Caco-2 (cell line): ENCODE measurements around the gene ADARB1. TPM values are rescaled to one million over a fixed set of nuclear protein-coding genes. Genes with fewer than 3 reads are reported as not detected.

Experiments
- BruUV-seq: library from RNA; stranded (reverse); fragments of 400-500 nt; replicated peaks from 2 replicates; lab custom pipeline; 2021; lab: Mats Ljungman, UMichigan
- CTCF ChIA-PET: fragments of 300-600 bp; sonication (Branson Sonifier 250); formaldehyde crosslinking; loops from one replicate; lab custom pipeline; 2022; ENCODE audit warnings: antibody characterized with exemption; lab: Charles Lee
- POLR2A ChIA-PET: fragments of 300-600 bp; sonication (Branson Sonifier 250); formaldehyde crosslinking; loops from one replicate; lab custom pipeline; 2022; ENCODE audit warnings: antibody characterized with exemption; lab: Charles Lee
- DNase-seq, 2 experiments: peaks; one replicate each; pipeline versions ENCODE4 v3.0.0 to v3.0.0-alpha.2; 2020 to 2022
- H3K27me3 ChIP-seq: replicated peaks from 2 replicates; pipeline ENCODE4 v1.6.0; 2011; ENCODE audit warnings: low read length; ENCODE audit not compliant: control insufficient read depth, insufficient read depth
- H3K36me3 ChIP-seq: 2 replicates; pipeline ENCODE4 v1.5.1; 2011; ENCODE audit warnings: low read length; ENCODE audit not compliant: control insufficient read depth, insufficient read depth
- H3K4me1 ChIP-seq: fragments of 250-450 bp; sonication (Bioruptor Pico); 2 replicates; pipeline ENCODE4 v1.5.1; 2020; ENCODE audit warnings: mild to moderate bottlenecking
- H3K4me3 ChIP-seq: 2 replicates; pipeline ENCODE4 v1.5.1; 2011; ENCODE audit warnings: low read depth, mild to moderate bottlenecking, control low read depth, low read length
- H3K9me3 ChIP-seq: fragments of 250-450 bp; sonication (Bioruptor Pico); 2 replicates; pipeline ENCODE4 v1.5.1; 2020; ENCODE audit warnings: mild to moderate bottlenecking, moderate library complexity
- H3K27ac Mint-ChIP-seq: one replicate; pipeline ENCODE4 v1.8.0; 2022; ENCODE audit warnings: mixed read lengths; ENCODE audit not compliant: unreplicated experiment
- H3K27me3 Mint-ChIP-seq: one replicate; pipeline ENCODE4 v1.8.0; 2022; ENCODE audit warnings: mixed read lengths; ENCODE audit not compliant: insufficient read depth, unreplicated experiment
- H3K36me3 Mint-ChIP-seq: one replicate; pipeline ENCODE4 v1.8.0; 2022; ENCODE audit warnings: mild to moderate bottlenecking, mixed read lengths; ENCODE audit not compliant: insufficient read depth, unreplicated experiment
- H3K4me1 Mint-ChIP-seq: one replicate; pipeline ENCODE4 v1.8.0; 2022; ENCODE audit warnings: low read depth, mixed read lengths; ENCODE audit not compliant: unreplicated experiment
- H3K4me3 Mint-ChIP-seq: one replicate; pipeline ENCODE4 v1.8.0; 2022; ENCODE audit warnings: mild to moderate bottlenecking, moderate library complexity, mixed read lengths; ENCODE audit not compliant: unreplicated experiment
- H3K9me3 Mint-ChIP-seq: one replicate; pipeline ENCODE4 v1.8.0; 2022; ENCODE audit warnings: mixed read lengths; ENCODE audit not compliant: unreplicated experiment
- intact Hi-C: fragments of 100-400 bp; cut with micrococcal nuclease; formaldehyde crosslinking; loops from one replicate; pipeline ENCODE4 v1.10.0; 2022; ENCODE audit not compliant: unreplicated experiment
- total RNA-seq: library from RNA; stranded (reverse); gene quantifications from 2 replicates; pipeline ENCODE4 v1.2.3, GENCODE V29; 2022
- TF ChIP-seq, protein P1 (sequence below), 2 experiments: fragments of 200-600 bp in 1 of 2; IDR thresholded peaks; 1 replicate in 1 of 2; 2 replicates in 1 of 2; pipeline versions ENCODE4 v1.5.1 to v1.8.0; 2011 to 2022; ENCODE audit warnings: antibody characterized with exemption in 1 of 2, control low read depth in 1 of 2, inconsistent platforms in 1 of 2, low read depth in 1 of 2, low read length in 1 of 2, mild to moderate bottlenecking in 1 of 2, moderate library complexity in 1 of 2; ENCODE audit not compliant: insufficient read depth in 1 of 2, severe bottlenecking in 1 of 2, unreplicated experiment in 1 of 2

Gene ADARB1
- total RNA-seq, 1 experiment from 2014 or later, result 25.4 TPM

DNA sequence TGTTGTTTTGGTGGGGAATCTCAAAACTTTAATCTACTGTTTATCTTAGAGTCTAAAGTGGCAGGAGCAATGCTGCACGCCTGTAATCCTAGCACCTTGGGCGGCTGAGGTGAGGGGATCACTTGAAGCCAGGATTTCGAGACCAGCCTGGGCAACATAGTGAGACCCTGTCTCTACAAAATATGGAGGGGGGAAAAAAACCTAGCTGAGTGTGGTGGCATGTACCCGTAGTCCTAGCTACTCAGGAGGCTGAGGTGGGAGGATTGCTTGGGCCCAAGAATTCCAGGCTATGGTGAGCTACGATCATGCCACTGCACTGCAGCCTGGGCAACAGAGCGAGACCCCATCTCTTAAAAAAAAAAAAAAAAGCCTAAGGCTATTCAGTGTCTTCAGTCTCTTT, 175.2 kb downstream of the ADARB1 start:
- H3K36me3 Mint-ChIP-seq, result no peaks in the 10 kb centered on the region
- no peaks in the 10 kb centered on the region for H3K27me3 Mint-ChIP-seq
- Histone ChIP-seq H3K27me3 (no peaks in the 10 kb centered on the region), H3K4me1 (no peaks in the 10 kb centered on the region), H3K4me3 (no peak overlapping the region), H3K36me3 (no peaks in the 10 kb centered on the region), H3K9me3 (no peaks in the 10 kb centered on the region)
- peaks cover 2% of the 10 kb centered on the region for H3K9me3 Mint-ChIP-seq
- H3K4me3 Mint-ChIP-seq, result no peak overlapping the region
- no TSS peak for BruUV-seq
- H3K4me1 Mint-ChIP-seq, result no peaks in the 10 kb centered on the region
- DNase-seq, result no peak
- H3K27ac Mint-ChIP-seq, result no peak overlapping the region
- ChIA-PET POLR2A (no interaction called here), CTCF (no interaction called here)
- TF ChIP-seq, protein P1, sequence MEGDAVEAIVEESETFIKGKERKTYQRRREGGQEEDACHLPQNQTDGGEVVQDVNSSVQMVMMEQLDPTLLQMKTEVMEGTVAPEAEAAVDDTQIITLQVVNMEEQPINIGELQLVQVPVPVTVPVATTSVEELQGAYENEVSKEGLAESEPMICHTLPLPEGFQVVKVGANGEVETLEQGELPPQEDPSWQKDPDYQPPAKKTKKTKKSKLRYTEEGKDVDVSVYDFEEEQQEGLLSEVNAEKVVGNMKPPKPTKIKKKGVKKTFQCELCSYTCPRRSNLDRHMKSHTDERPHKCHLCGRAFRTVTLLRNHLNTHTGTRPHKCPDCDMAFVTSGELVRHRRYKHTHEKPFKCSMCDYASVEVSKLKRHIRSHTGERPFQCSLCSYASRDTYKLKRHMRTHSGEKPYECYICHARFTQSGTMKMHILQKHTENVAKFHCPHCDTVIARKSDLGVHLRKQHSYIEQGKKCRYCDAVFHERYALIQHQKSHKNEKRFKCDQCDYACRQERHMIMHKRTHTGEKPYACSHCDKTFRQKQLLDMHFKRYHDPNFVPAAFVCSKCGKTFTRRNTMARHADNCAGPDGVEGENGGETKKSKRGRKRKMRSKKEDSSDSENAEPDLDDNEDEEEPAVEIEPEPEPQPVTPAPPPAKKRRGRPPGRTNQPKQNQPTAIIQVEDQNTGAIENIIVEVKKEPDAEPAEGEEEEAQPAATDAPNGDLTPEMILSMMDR (IDR thresholded peaks at IDR 0.05; ENCODE audit: insufficient read depth in 1 of 2, low read depth in 1 of 2, low read length in 1 of 2, severe bottlenecking in 1 of 2, unreplicated experiment in 1 of 2), result no peak
- intact Hi-C loops, result no loop called here

DNA sequence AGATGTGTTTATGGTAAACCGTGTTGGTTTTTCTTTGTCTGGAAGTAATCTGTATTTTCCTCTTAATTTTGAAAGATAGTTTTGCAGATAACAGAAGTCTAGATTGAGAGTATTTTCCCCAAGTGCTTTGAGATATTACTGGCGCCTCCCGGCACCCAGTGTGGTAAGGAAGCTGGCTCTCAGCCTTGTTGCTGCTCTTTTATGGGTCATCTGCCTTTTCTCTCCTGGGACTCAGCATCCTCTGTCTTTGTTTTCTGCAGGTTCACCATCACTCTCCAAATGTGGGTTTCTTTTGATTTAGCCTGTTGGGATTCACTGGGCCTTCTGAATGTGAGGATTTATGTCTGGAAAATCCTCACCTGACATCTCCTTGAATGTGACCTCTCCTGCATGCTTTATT, 175.9 kb downstream of the ADARB1 start:
- no peaks in the 10 kb centered on the region for H3K4me1 Mint-ChIP-seq
- no peak for DNase-seq
- H3K4me3 Mint-ChIP-seq, result no peak overlapping the region

DNA sequence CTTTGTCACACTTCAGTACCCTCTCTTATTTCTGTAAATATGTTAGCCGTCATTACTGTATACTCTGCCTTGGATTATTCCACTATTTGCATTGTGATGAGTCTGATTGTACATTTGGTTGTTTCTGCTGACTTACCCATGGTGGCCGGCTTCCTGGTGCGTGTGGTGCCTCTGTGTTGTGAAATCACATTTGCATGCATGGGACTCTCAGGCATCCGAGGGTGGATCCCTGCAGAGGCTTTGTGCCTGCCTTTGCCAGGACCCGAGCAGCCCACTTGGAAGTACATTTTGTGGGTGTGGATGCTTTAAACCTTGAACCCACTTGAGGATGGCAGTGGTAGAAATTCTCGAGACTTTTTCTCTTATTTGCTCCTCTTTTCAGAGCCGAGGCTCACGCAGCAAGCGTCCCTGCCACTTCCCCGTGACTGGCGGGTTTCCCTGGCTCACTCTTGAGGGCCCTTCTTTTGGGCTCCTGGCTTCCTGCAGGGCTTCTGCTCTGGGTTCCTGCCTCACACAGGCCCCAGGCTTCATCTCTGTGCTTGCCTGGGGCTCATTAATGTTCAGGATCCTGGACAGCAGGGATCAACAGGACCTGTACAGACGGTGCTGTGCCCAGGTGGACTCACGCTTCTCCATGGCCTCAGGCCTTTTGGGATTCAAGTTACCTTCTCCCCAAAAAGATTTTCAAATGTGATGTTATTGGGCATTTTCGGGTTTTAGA, 176.7 kb downstream of the ADARB1 start:
- no peaks in the 10 kb centered on the region for H3K4me1 Mint-ChIP-seq
- no peak overlapping the region for H3K4me3 Mint-ChIP-seq
- no TSS peak for BruUV-seq
- no peaks in the 10 kb centered on the region for H3K27me3 Mint-ChIP-seq
- Histone ChIP-seq H3K4me1 (peaks cover under 1% of the 10 kb centered on the region), H3K4me3 (no peak overlapping the region), H3K27me3 (no peaks in the 10 kb centered on the region), H3K9me3 (no peaks in the 10 kb centered on the region), H3K36me3 (no peaks in the 10 kb centered on the region)
- CTCF ChIA-PET, result no interaction called here
- H3K27ac Mint-ChIP-seq, result no peak overlapping the region
- POLR2A ChIA-PET, result no interaction called here
- DNase-seq, result no peak
- intact Hi-C loops, result no loop called here
- no peaks in the 10 kb centered on the region for H3K36me3 Mint-ChIP-seq
- TF ChIP-seq, protein P1 (IDR thresholded peaks at IDR 0.05; ENCODE audit: insufficient read depth in 1 of 2, low read depth in 1 of 2, low read length in 1 of 2, severe bottlenecking in 1 of 2, unreplicated experiment in 1 of 2), result no peak
- H3K9me3 Mint-ChIP-seq, result no peaks in the 10 kb centered on the region

More for the DNA sequence above, 175.9 kb downstream of the ADARB1 start:
- Histone ChIP-seq H3K36me3 (no peaks in the 10 kb centered on the region), H3K4me3 (no peak overlapping the region), H3K9me3 (no peaks in the 10 kb centered on the region), H3K4me1 (no peaks in the 10 kb centered on the region), H3K27me3 (no peaks in the 10 kb centered on the region)
- H3K9me3 Mint-ChIP-seq, result no peaks in the 10 kb centered on the region
- no peaks in the 10 kb centered on the region for H3K27me3 Mint-ChIP-seq
- POLR2A ChIA-PET, result no interaction called here
- no peak overlapping the region for H3K27ac Mint-ChIP-seq
- TF ChIP-seq, protein P1 (IDR thresholded peaks at IDR 0.05; ENCODE audit: insufficient read depth in 1 of 2, low read depth in 1 of 2, low read length in 1 of 2, severe bottlenecking in 1 of 2, unreplicated experiment in 1 of 2), result no peak
- H3K36me3 Mint-ChIP-seq, result no peaks in the 10 kb centered on the region
- CTCF ChIA-PET, result no interaction called here
- BruUV-seq, result no TSS peak
- intact Hi-C loops, result no loop called here
